ENCODE results near the gene TENM4.

The TENM4 gene

DNA sequence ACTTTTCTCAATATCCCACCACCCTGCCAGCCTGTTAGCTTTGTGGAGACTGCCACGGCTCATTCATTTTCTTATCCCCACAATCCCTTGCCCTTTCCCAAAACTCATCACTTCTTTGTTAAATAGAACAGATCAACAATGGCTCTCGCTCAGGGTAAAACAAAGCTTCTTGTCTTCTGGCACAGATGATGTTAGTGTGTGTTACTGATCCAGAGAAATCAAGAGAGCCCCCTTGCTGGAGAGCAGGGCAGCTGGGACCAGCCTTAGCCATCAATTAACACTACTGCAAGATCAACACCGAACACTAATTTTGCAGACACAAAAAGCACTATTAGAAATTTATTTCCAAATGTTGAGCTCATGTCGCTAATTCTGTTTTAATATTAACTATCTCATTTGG lies 420.9 kb downstream of the TENM4 start:
- Histone ChIP-seq H3K9ac (ENCODE audit: low read depth, low read length) (no peak overlapping the region), H3K4me1 (ENCODE audit: control insufficient read depth, insufficient read depth, low read length) (no peaks in the 10 kb centered on the region), H3K27me3 (ENCODE audit: control insufficient read depth, insufficient read depth, low read length) (peaks cover 2% of the 10 kb centered on the region), H3K9me3 (ENCODE audit: control insufficient read depth, insufficient read depth, low read length) (no peaks in the 10 kb centered on the region), H3K4me3 (ENCODE audit: low read depth, low read length) (no peak overlapping the region), H3K36me3 (ENCODE audit: control insufficient read depth, insufficient read depth, low read length) (no peaks in the 10 kb centered on the region)

GRCh38 chr11:79019277-79019676 lies 421.6 kb downstream of the TENM4 start:
- no peaks in the 10 kb centered on the region for H3K9me3 ChIP-seq (ENCODE audit: control insufficient read depth, insufficient read depth, low read length)
- peaks cover 2% of the 10 kb centered on the region for H3K27me3 ChIP-seq (ENCODE audit: control insufficient read depth, insufficient read depth, low read length)
- no peaks in the 10 kb centered on the region for H3K36me3 ChIP-seq (ENCODE audit: control insufficient read depth, insufficient read depth, low read length)
- H3K4me3 ChIP-seq (ENCODE audit: low read depth, low read length): no peak overlapping the region
- H3K9ac ChIP-seq (ENCODE audit: low read depth, low read length): no peak overlapping the region
- no peaks in the 10 kb centered on the region for H3K4me1 ChIP-seq (ENCODE audit: control insufficient read depth, insufficient read depth, low read length)

GRCh38 chr11:79018371-79018849 lies 422.4 kb downstream of the TENM4 start:
- Histone ChIP-seq H3K4me1 (ENCODE audit: control insufficient read depth, insufficient read depth, low read length) (no peaks in the 10 kb centered on the region), H3K36me3 (ENCODE audit: control insufficient read depth, insufficient read depth, low read length) (no peaks in the 10 kb centered on the region), H3K9me3 (ENCODE audit: control insufficient read depth, insufficient read depth, low read length) (no peaks in the 10 kb centered on the region), H3K4me3 (ENCODE audit: low read depth, low read length) (no peak overlapping the region), H3K9ac (ENCODE audit: low read depth, low read length) (no peak overlapping the region), H3K27me3 (ENCODE audit: control insufficient read depth, insufficient read depth, low read length) (peaks cover 2% of the 10 kb centered on the region)

- H3K9ac ChIP-seq (ENCODE audit: low read depth, low read length): no peak overlapping the region
Observed at GRCh38 chr11:79017811-79018210, 423.0 kb downstream of the TENM4 start.

GRCh38 chr11:79013509-79013908 lies 427.3 kb downstream of the TENM4 start:
- Histone ChIP-seq H3K27me3 (ENCODE audit: control insufficient read depth, insufficient read depth, low read length) (no peaks in the 10 kb centered on the region), H3K9ac (ENCODE audit: low read depth, low read length) (no peak overlapping the region)

More at GRCh38 chr11:79017811-79018210, 423.0 kb downstream of the TENM4 start:
- no peaks in the 10 kb centered on the region for H3K36me3 ChIP-seq (ENCODE audit: control insufficient read depth, insufficient read depth, low read length)
- peaks cover 2% of the 10 kb centered on the region for H3K27me3 ChIP-seq (ENCODE audit: control insufficient read depth, insufficient read depth, low read length)
- no peak overlapping the region for H3K4me3 ChIP-seq (ENCODE audit: low read depth, low read length)
- H3K9me3 ChIP-seq (ENCODE audit: control insufficient read depth, insufficient read depth, low read length): no peaks in the 10 kb centered on the region
- no peaks in the 10 kb centered on the region for H3K4me1 ChIP-seq (ENCODE audit: control insufficient read depth, insufficient read depth, low read length)

GRCh38 chr11:79011357-79011756 lies 429.5 kb downstream of the TENM4 start:
- no peaks in the 10 kb centered on the region for H3K9me3 ChIP-seq (ENCODE audit: control insufficient read depth, insufficient read depth, low read length)
- no peaks in the 10 kb centered on the region for H3K27me3 ChIP-seq (ENCODE audit: control insufficient read depth, insufficient read depth, low read length)
- no peak overlapping the region for H3K9ac ChIP-seq (ENCODE audit: low read depth, low read length)
- H3K36me3 ChIP-seq (ENCODE audit: control insufficient read depth, insufficient read depth, low read length): no peaks in the 10 kb centered on the region
- no peaks in the 10 kb centered on the region for H3K4me1 ChIP-seq (ENCODE audit: control insufficient read depth, insufficient read depth, low read length)
- H3K4me3 ChIP-seq (ENCODE audit: low read depth, low read length): no peak overlapping the region

More at GRCh38 chr11:79013509-79013908, 427.3 kb downstream of the TENM4 start:
- H3K9me3 ChIP-seq (ENCODE audit: control insufficient read depth, insufficient read depth, low read length): no peaks in the 10 kb centered on the region
- H3K4me1 ChIP-seq (ENCODE audit: control insufficient read depth, insufficient read depth, low read length): no peaks in the 10 kb centered on the region
- H3K36me3 ChIP-seq (ENCODE audit: control insufficient read depth, insufficient read depth, low read length): no peaks in the 10 kb centered on the region
- H3K4me3 ChIP-seq (ENCODE audit: low read depth, low read length): no peak overlapping the region

- Histone ChIP-seq H3K27me3 (ENCODE audit: control insufficient read depth, insufficient read depth, low read length) (no peaks in the 10 kb centered on the region), H3K9me3 (ENCODE audit: control insufficient read depth, insufficient read depth, low read length) (no peaks in the 10 kb centered on the region), H3K36me3 (ENCODE audit: control insufficient read depth, insufficient read depth, low read length) (no peaks in the 10 kb centered on the region), H3K4me3 (ENCODE audit: low read depth, low read length) (no peak overlapping the region), H3K4me1 (ENCODE audit: control insufficient read depth, insufficient read depth, low read length) (no peaks in the 10 kb centered on the region), H3K9ac (ENCODE audit: low read depth, low read length) (no peak overlapping the region)
Observed at GRCh38 chr11:79007771-79008402, 432.9 kb downstream of the TENM4 start.

DNA sequence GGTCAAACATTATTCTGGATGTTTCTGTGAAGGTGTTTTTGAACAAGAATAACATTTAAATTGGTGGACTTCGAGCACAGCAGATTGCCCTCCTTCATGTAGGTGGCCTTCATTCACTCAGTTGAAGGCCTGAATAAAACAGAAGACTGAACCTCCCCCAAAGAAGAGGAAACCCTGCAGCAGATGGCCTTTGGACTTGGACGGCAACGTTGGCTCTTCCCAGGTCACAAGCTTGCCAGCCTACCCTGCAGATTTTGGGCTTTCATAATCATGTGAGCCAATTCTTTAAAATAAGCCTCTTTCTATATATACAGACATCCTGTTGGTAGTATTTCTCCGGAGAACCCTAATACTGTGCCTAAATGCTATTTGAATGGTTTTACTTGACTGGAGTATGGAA lies 434.0 kb downstream of the TENM4 start:
- Histone ChIP-seq H3K27me3 (ENCODE audit: control insufficient read depth, insufficient read depth, low read length) (no peaks in the 10 kb centered on the region), H3K9me3 (ENCODE audit: control insufficient read depth, insufficient read depth, low read length) (no peaks in the 10 kb centered on the region), H3K36me3 (ENCODE audit: control insufficient read depth, insufficient read depth, low read length) (no peaks in the 10 kb centered on the region), H3K4me3 (ENCODE audit: low read depth, low read length) (no peak overlapping the region), H3K9ac (ENCODE audit: low read depth, low read length) (no peak overlapping the region), H3K4me1 (ENCODE audit: control insufficient read depth, insufficient read depth, low read length) (no peaks in the 10 kb centered on the region)

DNA sequence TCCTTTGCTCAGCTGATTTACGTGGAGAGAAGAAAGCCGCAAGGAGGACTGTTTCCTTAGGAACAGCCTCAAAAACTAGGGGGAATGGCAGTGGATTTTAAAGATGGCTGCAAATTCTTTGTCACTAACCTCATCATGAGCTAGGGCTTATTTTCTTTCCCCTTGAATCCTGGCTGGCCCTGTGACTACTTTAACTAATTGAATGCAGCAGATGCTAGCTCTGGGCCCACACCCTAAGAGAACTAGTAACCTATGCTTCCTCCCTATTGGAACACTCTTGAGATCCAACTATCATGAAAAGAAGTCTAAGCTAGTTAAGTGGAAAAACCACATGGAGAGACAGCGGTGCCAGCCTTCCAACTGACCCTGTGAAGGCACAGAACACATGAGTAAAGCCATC lies 444.8 kb downstream of the TENM4 start:
- H3K9me3 ChIP-seq (ENCODE audit: control insufficient read depth, insufficient read depth, low read length): no peaks in the 10 kb centered on the region
- H3K4me1 ChIP-seq (ENCODE audit: control insufficient read depth, insufficient read depth, low read length): no peaks in the 10 kb centered on the region
- H3K4me3 ChIP-seq (ENCODE audit: low read depth, low read length): no peak overlapping the region
- H3K9ac ChIP-seq (ENCODE audit: low read depth, low read length): no peak overlapping the region
- H3K27me3 ChIP-seq (ENCODE audit: control insufficient read depth, insufficient read depth, low read length): no peaks in the 10 kb centered on the region
- H3K36me3 ChIP-seq (ENCODE audit: control insufficient read depth, insufficient read depth, low read length): no peaks in the 10 kb centered on the region

GRCh38 chr11:78995171-78995570 lies 445.7 kb downstream of the TENM4 start:
- H3K4me1 ChIP-seq (ENCODE audit: control insufficient read depth, insufficient read depth, low read length): no peaks in the 10 kb centered on the region
- no peaks in the 10 kb centered on the region for H3K27me3 ChIP-seq (ENCODE audit: control insufficient read depth, insufficient read depth, low read length)
- no peaks in the 10 kb centered on the region for H3K36me3 ChIP-seq (ENCODE audit: control insufficient read depth, insufficient read depth, low read length)
- no peaks in the 10 kb centered on the region for H3K9me3 ChIP-seq (ENCODE audit: control insufficient read depth, insufficient read depth, low read length)
- H3K4me3 ChIP-seq (ENCODE audit: low read depth, low read length): no peak overlapping the region
- no peak overlapping the region for H3K9ac ChIP-seq (ENCODE audit: low read depth, low read length)

DNA sequence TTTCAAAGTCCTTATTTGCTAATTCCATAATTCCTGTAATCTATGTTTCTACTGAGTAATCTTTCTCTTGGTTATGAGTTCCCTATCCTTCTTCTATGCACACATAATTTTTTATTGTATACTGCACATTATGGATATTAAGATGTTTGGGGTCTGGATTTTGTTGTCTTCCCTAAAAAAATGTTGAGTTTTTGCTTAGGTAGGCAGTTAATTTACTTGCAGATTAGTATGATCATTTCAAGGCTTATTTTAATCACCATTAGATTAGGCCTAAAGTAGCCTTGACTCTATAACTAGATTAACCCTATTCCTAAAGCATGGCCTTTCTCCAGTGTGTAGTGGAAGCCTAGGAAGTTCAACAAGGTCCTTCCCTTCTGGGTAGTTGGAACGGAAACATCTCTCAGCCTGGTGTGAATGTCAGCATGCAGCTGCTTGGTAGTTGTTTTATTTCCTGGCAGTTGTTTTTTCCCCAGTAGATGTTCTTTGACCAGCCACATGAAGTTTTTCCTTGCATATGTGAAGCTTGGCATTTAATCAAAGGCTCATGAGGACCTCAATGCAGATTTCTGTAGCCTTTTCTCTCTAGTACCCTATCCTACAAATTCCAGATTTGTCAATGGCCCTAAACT lies 446.9 kb downstream of the TENM4 start:
- H3K9me3 ChIP-seq (ENCODE audit: control insufficient read depth, insufficient read depth, low read length): no peaks in the 10 kb centered on the region
- no peaks in the 10 kb centered on the region for H3K4me1 ChIP-seq (ENCODE audit: control insufficient read depth, insufficient read depth, low read length)
- no peak overlapping the region for H3K9ac ChIP-seq (ENCODE audit: low read depth, low read length)
- H3K27me3 ChIP-seq (ENCODE audit: control insufficient read depth, insufficient read depth, low read length): no peaks in the 10 kb centered on the region
- no peak overlapping the region for H3K4me3 ChIP-seq (ENCODE audit: low read depth, low read length)
- H3K36me3 ChIP-seq (ENCODE audit: control insufficient read depth, insufficient read depth, low read length): no peaks in the 10 kb centered on the region

GRCh38 chr11:78991681-78992080 lies 449.1 kb downstream of the TENM4 start:
- no peaks in the 10 kb centered on the region for H3K27me3 ChIP-seq (ENCODE audit: control insufficient read depth, insufficient read depth, low read length)

More at GRCh38 chr11:78991681-78992080, 449.1 kb downstream of the TENM4 start:
- Histone ChIP-seq H3K9ac (ENCODE audit: low read depth, low read length) (no peak overlapping the region), H3K36me3 (ENCODE audit: control insufficient read depth, insufficient read depth, low read length) (no peaks in the 10 kb centered on the region), H3K9me3 (ENCODE audit: control insufficient read depth, insufficient read depth, low read length) (no peaks in the 10 kb centered on the region), H3K4me3 (ENCODE audit: low read depth, low read length) (no peak overlapping the region), H3K4me1 (ENCODE audit: control insufficient read depth, insufficient read depth, low read length) (no peaks in the 10 kb centered on the region)

Data from iPS-15b (cell line).